ENCODE results near the gene POLA1.

POLA1 gene

GRCh38 chrX:25025615-25026014 lies 331.9 kb downstream of the POLA1 start:
- H3K23ac ChIP-seq (ENCODE audit: low read depth, low read length, poor library complexity) = no peak overlapping the region
- no peak overlapping the region for H3K4me3 ChIP-seq (ENCODE audit: low read length in 2 of 2)
- H3K36me3 ChIP-seq (replicated peaks in 1 of 2; ENCODE audit: control insufficient read depth in 2 of 2, insufficient read depth in 2 of 2, low read length in 2 of 2) = no peaks in the 10 kb centered on the region
- DNase-seq (ENCODE audit: low spot score) = no peak
- no peak overlapping the region for H2BK5ac ChIP-seq (ENCODE audit: low read length)
- no peak overlapping the region for H3K9ac ChIP-seq (ENCODE audit: low read depth, low read length, poor library complexity)
- no peak overlapping the region for H2BK12ac ChIP-seq (ENCODE audit: low read length)
- WGBS, 2 donors (ENCODE audit: extremely low coverage in 2 of 2, insufficient read length in 2 of 2, insufficient replicate concordance in 1 of 2) = no CpG with 5 or more reads among the region's 2 CpGs
- H2BK15ac ChIP-seq (ENCODE audit: low read length) = no peak overlapping the region
- no peak overlapping the region for H2AFZ ChIP-seq (ENCODE audit: low read length)
- H4K91ac ChIP-seq (ENCODE audit: low read depth, low read length, poor library complexity) = no peak overlapping the region
- H3K27ac ChIP-seq (replicated peaks; ENCODE audit: low read length) = no peak overlapping the region
- H3K27me3 ChIP-seq (ENCODE audit: control insufficient read depth in 3 of 3, insufficient read depth in 3 of 3, low read depth in 1 of 3, low read length in 3 of 3) = peaks cover 0 to 65% (median 24%) of the 10 kb centered on the region in 3 experiments
- no peak overlapping the region for H3K14ac ChIP-seq (ENCODE audit: low read length)
- H2AK5ac ChIP-seq (ENCODE audit: low read depth, low read length) = no peak overlapping the region
- H3K4me2 ChIP-seq (ENCODE audit: insufficient read depth, low read length, poor library complexity, severe bottlenecking) = no peak overlapping the region
- no peaks in the 10 kb centered on the region for H3K9me3 ChIP-seq (replicated peaks in 1 of 2; ENCODE audit: control insufficient read depth in 2 of 2, insufficient read depth in 1 of 2, low read depth in 1 of 2, low read length in 2 of 2)
- H3K18ac ChIP-seq (ENCODE audit: low read length) = no peak overlapping the region
- no peaks in the 10 kb centered on the region for H3K79me1 ChIP-seq (ENCODE audit: low read depth, low read length)
- H3K4me1 ChIP-seq (ENCODE audit: control insufficient read depth in 2 of 2, insufficient read depth in 1 of 2, low read depth in 1 of 2, low read length in 2 of 2) = peaks cover 0 to 4% of the 10 kb centered on the region in 2 donors
- no peak overlapping the region for H4K8ac ChIP-seq (ENCODE audit: low read depth, low read length)
- no peak overlapping the region for H2BK120ac ChIP-seq (ENCODE audit: low read depth, low read length)
- no peak overlapping the region for H3K4ac ChIP-seq (ENCODE audit: low read length)

- Histone ChIP-seq H3K4me3 (ENCODE audit: low read length in 2 of 2) (no peak overlapping the region), H3K36me3 (replicated peaks in 1 of 2; ENCODE audit: control insufficient read depth in 2 of 2, insufficient read depth in 2 of 2, low read length in 2 of 2) (no peaks in the 10 kb centered on the region), H3K9ac (ENCODE audit: low read depth, low read length, poor library complexity) (no peak overlapping the region), H2BK15ac (ENCODE audit: low read length) (no peak overlapping the region), H2BK5ac (ENCODE audit: low read length) (no peak overlapping the region), H4K91ac (ENCODE audit: low read depth, low read length, poor library complexity) (no peak overlapping the region), H3K27ac (replicated peaks; ENCODE audit: low read length) (no peak overlapping the region), H3K4me1 (ENCODE audit: control insufficient read depth in 2 of 2, insufficient read depth in 1 of 2, low read depth in 1 of 2, low read length in 2 of 2) (peaks cover 0 to 4% of the 10 kb centered on the region in 2 donors), H4K8ac (ENCODE audit: low read depth, low read length) (no peak overlapping the region), H3K18ac (ENCODE audit: low read length) (no peak overlapping the region), H2AK5ac (ENCODE audit: low read depth, low read length) (no peak overlapping the region), H3K4me2 (ENCODE audit: insufficient read depth, low read length, poor library complexity, severe bottlenecking) (no peak overlapping the region), H3K27me3 (ENCODE audit: control insufficient read depth in 3 of 3, insufficient read depth in 3 of 3, low read depth in 1 of 3, low read length in 3 of 3) (peaks cover 0 to 55% (median 17%) of the 10 kb centered on the region in 3 experiments), H2AFZ (ENCODE audit: low read length) (no peak overlapping the region), H2BK12ac (ENCODE audit: low read length) (no peak overlapping the region), H3K23ac (ENCODE audit: low read depth, low read length, poor library complexity) (no peak overlapping the region), H2BK120ac (ENCODE audit: low read depth, low read length) (no peak overlapping the region), H3K79me1 (ENCODE audit: low read depth, low read length) (no peaks in the 10 kb centered on the region), H3K9me3 (replicated peaks in 1 of 2; ENCODE audit: control insufficient read depth in 2 of 2, insufficient read depth in 1 of 2, low read depth in 1 of 2, low read length in 2 of 2) (no peaks in the 10 kb centered on the region), H3K4ac (ENCODE audit: low read length) (no peak overlapping the region), H3K14ac (ENCODE audit: low read length) (no peak overlapping the region)
- DNase-seq (ENCODE audit: low spot score) = no peak
- no CpG with 5 or more reads among the region's 6 CpGs for WGBS, 2 donors (ENCODE audit: extremely low coverage in 2 of 2, insufficient read length in 2 of 2, insufficient replicate concordance in 1 of 2)
Measured at GRCh38 chrX:25026576-25026975, 332.9 kb downstream of the POLA1 start.

- H3K27me3 ChIP-seq (ENCODE audit: control insufficient read depth in 3 of 3, insufficient read depth in 3 of 3, low read depth in 1 of 3, low read length in 3 of 3) = peaks cover 0 to 34% (median 0%) of the 10 kb centered on the region in 3 experiments
- no peak overlapping the region for H3K4me2 ChIP-seq (ENCODE audit: insufficient read depth, low read length, poor library complexity, severe bottlenecking)
- no peaks in the 10 kb centered on the region for H3K79me1 ChIP-seq (ENCODE audit: low read depth, low read length)
- H2BK120ac ChIP-seq (ENCODE audit: low read depth, low read length) = no peak overlapping the region
- no peak overlapping the region for H2AK5ac ChIP-seq (ENCODE audit: low read depth, low read length)
- no peak overlapping the region for H3K9ac ChIP-seq (ENCODE audit: low read depth, low read length, poor library complexity)
- no peak overlapping the region for H4K91ac ChIP-seq (ENCODE audit: low read depth, low read length, poor library complexity)
- DNase-seq (ENCODE audit: low spot score) = no peak
- H3K4me1 ChIP-seq (ENCODE audit: control insufficient read depth in 2 of 2, insufficient read depth in 1 of 2, low read depth in 1 of 2, low read length in 2 of 2) = peaks cover 0 to 4% of the 10 kb centered on the region in 2 donors
- no peak overlapping the region for H3K4me3 ChIP-seq (ENCODE audit: low read length in 2 of 2)
- no peak overlapping the region for H2BK15ac ChIP-seq (ENCODE audit: low read length)
- no peaks in the 10 kb centered on the region for H3K36me3 ChIP-seq (replicated peaks in 1 of 2; ENCODE audit: control insufficient read depth in 2 of 2, insufficient read depth in 2 of 2, low read length in 2 of 2)
- no peak overlapping the region for H2BK5ac ChIP-seq (ENCODE audit: low read length)
- no peak overlapping the region for H3K18ac ChIP-seq (ENCODE audit: low read length)
- H3K9me3 ChIP-seq (replicated peaks in 1 of 2; ENCODE audit: control insufficient read depth in 2 of 2, insufficient read depth in 1 of 2, low read depth in 1 of 2, low read length in 2 of 2) = no peaks in the 10 kb centered on the region
- H3K23ac ChIP-seq (ENCODE audit: low read depth, low read length, poor library complexity) = no peak overlapping the region
- H3K4ac ChIP-seq (ENCODE audit: low read length) = no peak overlapping the region
- H3K14ac ChIP-seq (ENCODE audit: low read length) = no peak overlapping the region
- H2BK12ac ChIP-seq (ENCODE audit: low read length) = no peak overlapping the region
- H2AFZ ChIP-seq (ENCODE audit: low read length) = no peak overlapping the region
- H4K8ac ChIP-seq (ENCODE audit: low read depth, low read length) = no peak overlapping the region
- WGBS, 2 donors (ENCODE audit: extremely low coverage in 2 of 2, insufficient read length in 2 of 2, insufficient replicate concordance in 1 of 2) = no CpG with 5 or more reads among the region's 7 CpGs
- no peak overlapping the region for H3K27ac ChIP-seq (replicated peaks; ENCODE audit: low read length)
Measured at GRCh38 chrX:25028726-25029125, 335.0 kb downstream of the POLA1 start.

GRCh38 chrX:25029288-25029825 lies 335.6 kb downstream of the POLA1 start:
- Histone ChIP-seq H3K27me3 (ENCODE audit: control insufficient read depth in 3 of 3, insufficient read depth in 3 of 3, low read depth in 1 of 3, low read length in 3 of 3) (peaks cover 0 to 27% (median 0%) of the 10 kb centered on the region in 3 experiments), H3K9me3 (replicated peaks in 1 of 2; ENCODE audit: control insufficient read depth in 2 of 2, insufficient read depth in 1 of 2, low read depth in 1 of 2, low read length in 2 of 2) (no peaks in the 10 kb centered on the region), H3K79me1 (ENCODE audit: low read depth, low read length) (no peaks in the 10 kb centered on the region), H3K18ac (ENCODE audit: low read length) (no peak overlapping the region), H3K4ac (ENCODE audit: low read length) (no peak overlapping the region), H4K91ac (ENCODE audit: low read depth, low read length, poor library complexity) (no peak overlapping the region), H2BK5ac (ENCODE audit: low read length) (no peak overlapping the region), H2BK12ac (ENCODE audit: low read length) (no peak overlapping the region), H3K23ac (ENCODE audit: low read depth, low read length, poor library complexity) (no peak overlapping the region), H3K4me2 (ENCODE audit: insufficient read depth, low read length, poor library complexity, severe bottlenecking) (no peak overlapping the region), H2BK15ac (ENCODE audit: low read length) (no peak overlapping the region), H4K8ac (ENCODE audit: low read depth, low read length) (no peak overlapping the region), H2BK120ac (ENCODE audit: low read depth, low read length) (no peak overlapping the region), H2AFZ (ENCODE audit: low read length) (no peak overlapping the region), H3K27ac (replicated peaks; ENCODE audit: low read length) (no peak overlapping the region), H3K4me3 (ENCODE audit: low read length in 2 of 2) (no peak overlapping the region), H3K4me1 (ENCODE audit: control insufficient read depth in 2 of 2, insufficient read depth in 1 of 2, low read depth in 1 of 2, low read length in 2 of 2) (peaks cover 0 to 4% of the 10 kb centered on the region in 2 donors), H3K14ac (ENCODE audit: low read length) (no peak overlapping the region), H3K9ac (ENCODE audit: low read depth, low read length, poor library complexity) (no peak overlapping the region), H2AK5ac (ENCODE audit: low read depth, low read length) (no peak overlapping the region), H3K36me3 (replicated peaks in 1 of 2; ENCODE audit: control insufficient read depth in 2 of 2, insufficient read depth in 2 of 2, low read length in 2 of 2) (no peaks in the 10 kb centered on the region)
- WGBS, 2 donors (ENCODE audit: extremely low coverage in 2 of 2, insufficient read length in 2 of 2, insufficient replicate concordance in 1 of 2) = no CpG with 5 or more reads among the region's 16 CpGs
- DNase-seq (ENCODE audit: low spot score) = no peak

Data from neuronal stem cell (in vitro differentiated cells).